GM10248 (cell line): Measurements from ENCODE around the gene TMED1.
"Not testable (repeated sequence)": the region's sequence is repeated elsewhere in the genome, so short reads cannot be mapped to it uniquely, and the experiment has no call there.

Experiments used
- CTCF ChIA-PET: fragments of 300-600 bp; sonication (Branson Sonifier 250); formaldehyde crosslinking; extraction: SDS; loops from one replicate; lab custom pipeline; 2021; ENCODE audit warnings: antibody characterized with exemption; lab: Yijun Ruan, JAX
- POLR2A ChIA-PET: fragments of 350-650 bp; sonication (Branson Sonifier 250); formaldehyde crosslinking; extraction: SDS; loops from one replicate; lab custom pipeline; 2020; ENCODE audit warnings: antibody characterized with exemption; lab: Yijun Ruan, JAX
- DNase-seq: peaks from one replicate; pipeline ENCODE4 v3.0.0; 2012; ENCODE audit errors: extremely low spot score
- CTCF ChIP-seq: IDR thresholded peaks from 2 replicates; pipeline ENCODE4 v1.5.1; 2012; ENCODE audit warnings: mild to moderate bottlenecking, low read depth; ENCODE audit errors: extremely low read depth, missing control alignments, control extremely low read depth

Gene TMED1

GRCh38 chr19:10870955-10871603, 35.1 kb upstream of the TMED1 start, which contains the start of gene CARM1:
TSS of gene CARM1 (plus strand) at chr19:10871553. CDS start at chr19:10871703, 150 bp downstream.
- DNase-seq: peak; percentile 100
- CTCF ChIA-PET: interaction anchor here (0.5 to 2.7 kb wide), 13 partner anchors 9 to 169 kb away, joined by 3 to 13 read pairs (median 4); partner anchors contain the start of genes DNM2, QTRT1, TIMM29 and TMED1
- TF ChIP-seq CTCF: peak; percentile 98
- POLR2A ChIA-PET: interaction anchor here (0.5 to 0.6 kb wide), 2 partner anchors 530 to 687 kb away, joined by 3 read pairs; no protein-coding TSS in a partner anchor

GRCh38 chr19:10870501-10870954, 34.5 kb upstream of the TMED1 start:
- no peak for DNase-seq
- ChIA-PET POLR2A (interaction anchor here (0.5 to 0.6 kb wide), 2 partner anchors 530 to 688 kb away, joined by 3 read pairs; no protein-coding TSS in a partner anchor), CTCF (interaction anchor here (0.5 to 2.7 kb wide), 14 partner anchors 9 to 169 kb away, joined by 3 to 13 read pairs (median 4); partner anchors contain the start of genes DNM2, QTRT1, TIMM29 and TMED1)
- TF ChIP-seq CTCF: no peak

GRCh38 chr19:10869872-10870311, 33.9 kb upstream of the TMED1 start:
- CTCF ChIA-PET: interaction anchor here (1.0 to 2.3 kb wide), 3 partner anchors 9 to 152 kb away, joined by 3 to 13 read pairs (median 11); partner anchors contain the start of gene DNM2

GRCh38 chr19:10868872-10869547, 33.0 kb upstream of the TMED1 start:
- DNase-seq: no peak
- ChIA-PET POLR2A (no interaction called here), CTCF (interaction anchor here (1.7 kb wide), 1 partner anchor 10 kb away, joined by 10 read pairs; no protein-coding TSS in a partner anchor)
- no peak for TF ChIP-seq CTCF

More at GRCh38 chr19:10869872-10870311, 33.9 kb upstream of the TMED1 start:
- DNase-seq, POLR2A ChIA-PET: not testable (repeated sequence)

GRCh38 chr19:10866495-10866894, 30.5 kb upstream of the TMED1 start:
- CTCF ChIA-PET: interaction anchor here (0.6 to 6.4 kb wide), 7 partner anchors 8 to 449 kb away, joined by 3 to 107 read pairs (median 6); partner anchors contain the start of genes C19orf38, DNM2 and TMED1

GRCh38 chr19:10864538-10864899, 28.5 kb upstream of the TMED1 start:
- CTCF ChIA-PET: interaction anchor here (0.6 to 6.4 kb wide), 50 partner anchors 9 to 448 kb away, joined by 3 to 107 read pairs (median 4); partner anchors contain the start of genes C19orf38, DNM2, QTRT1 and TMED1
- peak; percentile 93 for TF ChIP-seq CTCF
- peak; percentile 88 for DNase-seq
- POLR2A ChIA-PET: interaction anchor here (1.1 kb wide), 1 partner anchor 147 kb away, joined by 4 read pairs; no protein-coding TSS in a partner anchor

More at GRCh38 chr19:10866495-10866894, 30.5 kb upstream of the TMED1 start:
- no peak for TF ChIP-seq CTCF
- DNase-seq: no peak
- POLR2A ChIA-PET: no interaction called here
